Measurements from ENCODE around the gene NRP1. TPM values are rescaled to one million over a fixed set of nuclear protein-coding genes. Genes with fewer than 3 reads are reported as not detected.
A peak's percentile ranks its signal among the peaks of the same experiment; 100 is the strongest.

Gene NRP1
- total RNA-seq, 4 donors from 2014 or later, result 40.4 to 123 (median 58.3) TPM

DNA sequence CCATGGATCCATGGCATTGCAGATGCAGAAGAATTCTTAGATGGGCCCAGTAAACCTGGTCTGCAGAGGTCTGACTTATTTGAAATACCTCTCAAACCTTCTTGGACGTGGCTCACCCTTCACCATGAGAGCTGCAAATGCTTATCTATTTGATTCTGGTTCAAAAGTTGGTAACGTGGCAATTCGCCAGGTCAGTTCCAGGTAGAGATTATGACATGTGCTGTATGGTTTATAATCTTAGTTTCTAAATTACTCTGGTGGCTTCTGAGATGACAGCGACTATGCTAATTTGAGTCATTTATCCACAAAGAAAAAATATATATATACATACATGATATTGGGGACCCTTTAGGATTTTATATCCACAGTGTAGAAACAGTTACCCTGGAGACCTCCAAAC, 68.8 kb downstream of the NRP1 start:
- no peak overlapping the region for H3K27ac ChIP-seq
- peaks cover 6 to 17% of the 10 kb centered on the region in 2 donors for H3K4me1 ChIP-seq
- H3K27me3 ChIP-seq, result no peaks in the 10 kb centered on the region
- TF ChIP-seq, protein P1, sequence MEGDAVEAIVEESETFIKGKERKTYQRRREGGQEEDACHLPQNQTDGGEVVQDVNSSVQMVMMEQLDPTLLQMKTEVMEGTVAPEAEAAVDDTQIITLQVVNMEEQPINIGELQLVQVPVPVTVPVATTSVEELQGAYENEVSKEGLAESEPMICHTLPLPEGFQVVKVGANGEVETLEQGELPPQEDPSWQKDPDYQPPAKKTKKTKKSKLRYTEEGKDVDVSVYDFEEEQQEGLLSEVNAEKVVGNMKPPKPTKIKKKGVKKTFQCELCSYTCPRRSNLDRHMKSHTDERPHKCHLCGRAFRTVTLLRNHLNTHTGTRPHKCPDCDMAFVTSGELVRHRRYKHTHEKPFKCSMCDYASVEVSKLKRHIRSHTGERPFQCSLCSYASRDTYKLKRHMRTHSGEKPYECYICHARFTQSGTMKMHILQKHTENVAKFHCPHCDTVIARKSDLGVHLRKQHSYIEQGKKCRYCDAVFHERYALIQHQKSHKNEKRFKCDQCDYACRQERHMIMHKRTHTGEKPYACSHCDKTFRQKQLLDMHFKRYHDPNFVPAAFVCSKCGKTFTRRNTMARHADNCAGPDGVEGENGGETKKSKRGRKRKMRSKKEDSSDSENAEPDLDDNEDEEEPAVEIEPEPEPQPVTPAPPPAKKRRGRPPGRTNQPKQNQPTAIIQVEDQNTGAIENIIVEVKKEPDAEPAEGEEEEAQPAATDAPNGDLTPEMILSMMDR (IDR thresholded peaks at IDR 0.05), result no peak
- no peak for TF ChIP-seq POLR2A (IDR thresholded peaks at IDR 0.05)
- DNase-seq, result no peak
- H3K9me3 ChIP-seq, result no peaks in the 10 kb centered on the region
- no peak overlapping the region for H3K4me3 ChIP-seq (replicated peaks in 1 of 3)
- 75 to 88% methylated on average over 4 of the region's 4 CpGs for WGBS, 2 donors
- intact Hi-C loops (cut with DNase I), result no loop called here
- no peaks in the 10 kb centered on the region for H3K36me3 ChIP-seq

DNA sequence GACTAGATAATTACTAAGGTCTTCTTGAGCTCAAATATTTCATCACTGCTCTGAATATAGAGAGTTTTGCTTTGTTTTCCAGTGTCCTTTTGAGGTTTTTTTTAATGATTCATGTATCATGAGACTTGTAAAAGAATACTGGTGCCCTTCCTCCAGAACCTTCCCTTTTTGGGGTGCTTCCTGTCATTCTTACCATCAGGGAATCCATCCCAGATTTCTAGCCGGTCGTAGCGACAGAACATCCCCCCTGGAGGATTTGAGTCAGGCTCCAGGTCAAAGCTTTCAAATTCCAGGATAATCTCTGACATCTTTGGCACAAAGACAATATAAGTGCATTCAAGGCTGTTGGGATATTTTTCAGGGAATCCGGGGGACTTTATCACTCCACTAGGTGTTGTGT, 71.0 kb downstream of the NRP1 start:
- DNase-seq, result no peak
- WGBS, 2 donors, result 70 to 77% methylated on average over 4 of the region's 4 CpGs
- no peak for TF ChIP-seq POLR2A (IDR thresholded peaks at IDR 0.05)
- TF ChIP-seq, protein P1 (IDR thresholded peaks at IDR 0.05), result no peak
- Histone ChIP-seq H3K27ac (peak overlapping the region in 1 of 3 donors; percentile 10), H3K9me3 (no peaks in the 10 kb centered on the region), H3K4me3 (replicated peaks in 1 of 3) (no peak overlapping the region), H3K27me3 (no peaks in the 10 kb centered on the region), H3K4me1 (peaks cover 6 to 21% of the 10 kb centered on the region in 2 donors), H3K36me3 (no peaks in the 10 kb centered on the region)
- intact Hi-C loops (cut with DNase I), result no loop called here

DNA sequence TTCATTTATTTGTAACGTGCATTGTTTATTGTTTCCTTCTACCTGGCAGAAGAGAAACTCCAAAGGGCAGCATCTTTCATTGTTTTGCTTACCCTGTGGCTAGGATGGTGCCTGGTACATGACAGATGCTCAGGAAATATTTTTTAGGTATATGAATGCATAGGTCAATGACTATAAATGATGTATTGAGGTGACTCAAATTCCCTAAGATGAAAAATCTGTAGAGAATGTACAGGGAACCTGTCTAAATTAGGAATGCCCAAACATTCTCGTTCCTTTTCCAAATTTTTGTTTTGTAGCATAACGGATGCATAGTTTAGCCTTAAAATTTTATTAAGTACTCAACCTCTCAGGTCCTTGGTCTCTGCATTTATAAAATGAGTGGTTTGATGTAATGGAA, 71.6 kb downstream of the NRP1 start:
- Histone ChIP-seq H3K36me3 (no peaks in the 10 kb centered on the region), H3K27me3 (no peaks in the 10 kb centered on the region), H3K4me3 (replicated peaks in 1 of 3) (no peak overlapping the region), H3K27ac (peak overlapping the region in 1 of 3 donors; percentile 10), H3K9me3 (no peaks in the 10 kb centered on the region), H3K4me1 (peaks cover 7 to 23% of the 10 kb centered on the region in 2 donors)
- DNase-seq, result no peak
- TF ChIP-seq POLR2A (IDR thresholded peaks at IDR 0.05), result no peak
- TF ChIP-seq, protein P1 (IDR thresholded peaks at IDR 0.05), result no peak
- WGBS, 2 donors, result 71 to 73% methylated on average over 3 of the region's 3 CpGs
- intact Hi-C loops (cut with DNase I), result no loop called here

DNA sequence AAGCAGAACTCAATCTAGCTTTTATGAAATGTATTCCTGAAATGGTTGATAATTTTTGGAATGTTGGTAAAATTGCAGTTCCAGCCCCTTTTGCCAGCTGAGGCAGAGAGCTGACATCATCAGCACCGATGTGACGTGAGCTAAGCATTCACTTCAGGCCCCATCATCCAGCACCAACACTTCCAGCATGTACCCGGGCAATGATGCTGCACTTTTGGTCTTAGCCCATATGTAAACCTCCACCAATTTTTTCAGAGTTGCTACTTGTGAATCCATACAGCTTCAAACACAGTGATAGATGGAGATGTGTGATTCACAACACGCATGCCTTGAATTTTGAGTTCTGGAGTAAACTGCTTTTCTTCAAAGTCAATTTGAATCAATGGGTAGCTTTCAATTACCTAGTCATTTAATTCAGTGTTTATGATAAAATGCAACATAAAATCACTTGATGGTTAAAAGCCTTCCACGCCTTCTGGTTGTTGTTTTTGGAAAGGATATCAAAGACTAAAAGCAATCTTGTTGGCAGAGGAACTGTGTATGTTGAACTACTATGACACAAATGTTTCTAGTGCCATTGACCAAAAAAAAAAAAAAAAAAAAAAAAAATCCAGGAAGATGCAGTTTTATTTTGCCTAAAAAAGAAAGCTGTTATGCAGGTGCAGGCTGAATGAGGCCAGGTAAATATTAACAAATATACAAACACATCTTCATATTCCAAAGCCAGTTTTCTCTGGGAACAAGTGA, 73.9 kb downstream of the NRP1 start:
- no peak overlapping the region for H3K4me3 ChIP-seq (replicated peaks in 1 of 3)
- TF ChIP-seq, protein P1 (IDR thresholded peaks at IDR 0.05), result no peak
- no peak for TF ChIP-seq POLR2A (IDR thresholded peaks at IDR 0.05)
- intact Hi-C loops (cut with DNase I), result no loop called here
- peaks cover 9 to 34% of the 10 kb centered on the region in 2 donors for H3K4me1 ChIP-seq
- no peaks in the 10 kb centered on the region for H3K36me3 ChIP-seq
- H3K9me3 ChIP-seq, result no peaks in the 10 kb centered on the region
- DNase-seq, result peak in 1 of 2 donors; percentile 13
- H3K27me3 ChIP-seq, result no peaks in the 10 kb centered on the region
- 68 to 76% methylated on average over 5 of the region's 5 CpGs for WGBS, 2 donors
- no peak overlapping the region for H3K27ac ChIP-seq

DNA sequence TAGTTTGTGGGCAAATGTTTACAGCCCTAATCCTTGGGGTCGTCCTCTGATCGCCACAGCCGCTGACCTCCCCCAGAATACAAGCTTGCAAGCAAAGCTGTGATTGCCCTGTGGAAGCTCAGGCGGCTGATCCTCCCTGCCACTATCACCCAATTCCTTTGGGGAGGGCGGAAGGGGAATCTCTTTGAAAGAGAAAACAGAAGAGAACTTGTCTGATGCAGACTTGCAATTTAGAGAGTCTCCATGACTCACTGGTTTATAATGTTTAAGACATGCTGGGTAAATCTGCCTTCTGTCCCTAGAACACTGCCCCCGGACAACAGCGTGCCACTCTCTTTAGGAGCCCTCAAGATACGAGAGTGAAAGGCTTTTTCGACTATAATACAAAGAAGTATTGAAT, 75.5 kb downstream of the NRP1 start:
- DNase-seq, result no peak
- 87 to 89% methylated on average over 9 of the region's 9 CpGs for WGBS, 2 donors
- no peaks in the 10 kb centered on the region for H3K27me3 ChIP-seq
- intact Hi-C loops (cut with DNase I), result no loop called here
- no peak for TF ChIP-seq POLR2A (IDR thresholded peaks at IDR 0.05)
- TF ChIP-seq, protein P1 (IDR thresholded peaks at IDR 0.05), result no peak
- no peaks in the 10 kb centered on the region for H3K9me3 ChIP-seq
- H3K36me3 ChIP-seq, result no peaks in the 10 kb centered on the region
- H3K4me3 ChIP-seq (replicated peaks in 1 of 3), result no peak overlapping the region
- no peak overlapping the region for H3K27ac ChIP-seq
- H3K4me1 ChIP-seq, result peaks cover 9 to 31% of the 10 kb centered on the region in 2 donors
